ENCODE data around the gene TAS2R30. TPM values are rescaled to one million over a fixed set of nuclear protein-coding genes. Genes with fewer than 3 reads are reported as not detected.

TAS2R30 gene
- total RNA-seq, 4 donors from 2014 or later, result 1.8 to 3.2 (median 2.2) TPM

- no peak for DNase-seq (ENCODE audit: low spot score in 2 of 2)
- TF ChIP-seq POLR2A (IDR thresholded peaks at IDR 0.05) (no peak), CTCF (IDR thresholded peaks at IDR 0.05) (no peak)
- H3K4me3 ChIP-seq (ENCODE audit: low read depth, poor library complexity, severe bottlenecking), result no peak overlapping the region
- WGBS, 2 donors, result 47 to 64% methylated on average over 5 of the region's 5 CpGs
- intact Hi-C loops (cut with DNase I; ENCODE audit: low total_unique reads), result no loop called here
Observed at GRCh38 chr12:11158885-11159444, 24.5 kb upstream of the TAS2R30 start.

GRCh38 chr12:11154400-11154925 is 20.0 kb upstream of the TAS2R30 start:
- intact Hi-C loops (cut with DNase I; ENCODE audit: low total_unique reads), result no loop called here
- no peak for DNase-seq (ENCODE audit: low spot score in 2 of 2)
- no peak overlapping the region for H3K4me3 ChIP-seq (ENCODE audit: low read depth, poor library complexity, severe bottlenecking)
- TF ChIP-seq CTCF (IDR thresholded peaks at IDR 0.05) (no peak), POLR2A (IDR thresholded peaks at IDR 0.05) (no peak)
- WGBS, 2 donors, result 98 to 100% methylated on average over 1 of the region's 1 CpG

GRCh38 chr12:11152725-11153124 is 18.3 kb upstream of the TAS2R30 start:
- TF ChIP-seq CTCF (IDR thresholded peaks at IDR 0.05) (no peak), POLR2A (IDR thresholded peaks at IDR 0.05) (no peak)
- DNase-seq (ENCODE audit: low spot score in 2 of 2), result no peak
- intact Hi-C loops (cut with DNase I; ENCODE audit: low total_unique reads), result no loop called here
- WGBS, 2 donors, result 95 to 100% methylated on average over 2 of the region's 2 CpGs
- H3K4me3 ChIP-seq (ENCODE audit: low read depth, poor library complexity, severe bottlenecking), result no peak overlapping the region

- WGBS, 2 donors, result 77 to 80% methylated on average over 1 of the region's 1 CpG
- intact Hi-C loops (cut with DNase I; ENCODE audit: low total_unique reads), result no loop called here
- H3K4me3 ChIP-seq (ENCODE audit: low read depth, poor library complexity, severe bottlenecking), result no peak overlapping the region
Observed at GRCh38 chr12:11150832-11151231, 16.4 kb upstream of the TAS2R30 start.

GRCh38 chr12:11147420-11147819 is 13.0 kb upstream of the TAS2R30 start:
- TF ChIP-seq POLR2A (IDR thresholded peaks at IDR 0.05), result no peak
- DNase-seq (ENCODE audit: low spot score in 2 of 2), result no peak
- WGBS, 2 donors, result 95 to 97% methylated on average over 1 of the region's 1 CpG
- intact Hi-C loops (cut with DNase I; ENCODE audit: low total_unique reads), result no loop called here
- no peak overlapping the region for H3K4me3 ChIP-seq (ENCODE audit: low read depth, poor library complexity, severe bottlenecking)

More at GRCh38 chr12:11150832-11151231, 16.4 kb upstream of the TAS2R30 start:
- no peak for DNase-seq (ENCODE audit: low spot score in 2 of 2)
- TF ChIP-seq CTCF (IDR thresholded peaks at IDR 0.05), result no peak
- no peak for TF ChIP-seq POLR2A (IDR thresholded peaks at IDR 0.05)

GRCh38 chr12:11144297-11144696 is 9.9 kb upstream of the TAS2R30 start:
- no peak for TF ChIP-seq POLR2A (IDR thresholded peaks at IDR 0.05)
- TF ChIP-seq CTCF (IDR thresholded peaks at IDR 0.05), result no peak
- no peak overlapping the region for H3K4me3 ChIP-seq (ENCODE audit: low read depth, poor library complexity, severe bottlenecking)
- intact Hi-C loops (cut with DNase I; ENCODE audit: low total_unique reads), result no loop called here
- DNase-seq (ENCODE audit: low spot score in 2 of 2), result no peak
- 95 to 100% methylated on average over 5 of the region's 5 CpGs for WGBS, 2 donors
